ENCODE data around the gene CCL3.
"Not testable (repeated sequence)": the region's sequence is repeated elsewhere in the genome, so short reads cannot be mapped to it uniquely, and the experiment has no call there.

CCL3 gene

DNA sequence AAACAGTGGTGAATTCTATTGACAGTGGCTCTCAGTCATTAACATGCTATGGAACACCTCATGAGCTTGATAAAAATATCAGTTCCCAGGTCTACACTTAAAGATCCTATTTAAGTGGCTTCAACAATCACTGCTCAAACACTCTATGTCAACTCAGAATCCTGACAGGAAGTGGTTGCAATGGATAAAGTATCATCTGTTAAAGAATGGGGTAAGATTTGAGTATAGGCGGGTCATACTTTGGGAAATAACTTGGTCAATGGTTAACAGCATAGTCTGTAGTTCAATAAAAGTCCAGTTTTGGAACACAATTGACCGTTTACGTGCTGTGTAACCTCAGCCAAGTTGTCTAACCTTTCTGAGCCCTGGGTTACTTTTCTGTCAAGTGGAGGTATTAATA, 2.5 kb downstream of the CCL3 start:
- H3K36me3 Mint-ChIP-seq, H3K4me3 Mint-ChIP-seq, H3K4me1 Mint-ChIP-seq, H3K27ac Mint-ChIP-seq, DNase-seq, H3K9me3 Mint-ChIP-seq: not testable (repeated sequence)
- CTCF ChIA-PET, result interaction anchor here (1.5 kb wide), 1 partner anchor 15 kb away, joined by 4 read pairs; no protein-coding TSS in a partner anchor
- peaks cover 37% of the 10 kb centered on the region for H3K27me3 Mint-ChIP-seq

GRCh38 chr17:36086791-36087190, 3.2 kb downstream of the CCL3 start:
- CTCF ChIA-PET, result interaction anchor here (1.0 to 1.5 kb wide), 2 partner anchors 14 to 117 kb away, joined by 3 to 4 read pairs; no protein-coding TSS in a partner anchor
- H3K4me3 Mint-ChIP-seq, result no peak overlapping the region
- peaks cover 11% of the 10 kb centered on the region for H3K4me1 Mint-ChIP-seq
- no peaks in the 10 kb centered on the region for H3K36me3 Mint-ChIP-seq
- H3K27ac Mint-ChIP-seq, result no peak overlapping the region
- peaks cover 36% of the 10 kb centered on the region for H3K27me3 Mint-ChIP-seq
- DNase-seq, result no peak
- no peaks in the 10 kb centered on the region for H3K9me3 Mint-ChIP-seq

- CTCF ChIA-PET, result interaction anchor here (1.0 to 1.5 kb wide), 2 partner anchors 13 to 116 kb away, joined by 3 to 4 read pairs; no protein-coding TSS in a partner anchor
- Mint-ChIP-seq H3K27ac (no peak overlapping the region), H3K9me3 (no peaks in the 10 kb centered on the region), H3K27me3 (peaks cover 37% of the 10 kb centered on the region), H3K4me1 (peaks cover 11% of the 10 kb centered on the region), H3K36me3 (no peaks in the 10 kb centered on the region), H3K4me3 (no peak overlapping the region)
- DNase-seq, result no peak
Measured at GRCh38 chr17:36085765-36086164, 4.2 kb downstream of the CCL3 start.

- Mint-ChIP-seq H3K4me1 (peaks cover 11% of the 10 kb centered on the region), H3K27me3 (peaks cover 18% of the 10 kb centered on the region)
- H3K27ac Mint-ChIP-seq, H3K36me3 Mint-ChIP-seq, DNase-seq, H3K4me3 Mint-ChIP-seq, H3K9me3 Mint-ChIP-seq: not testable (repeated sequence)
- CTCF ChIA-PET, result interaction anchor here (1.6 kb wide), 1 partner anchor 11 kb away, joined by 4 read pairs; no protein-coding TSS in a partner anchor
Measured at GRCh38 chr17:36083691-36084090, 6.3 kb downstream of the CCL3 start.

DNA sequence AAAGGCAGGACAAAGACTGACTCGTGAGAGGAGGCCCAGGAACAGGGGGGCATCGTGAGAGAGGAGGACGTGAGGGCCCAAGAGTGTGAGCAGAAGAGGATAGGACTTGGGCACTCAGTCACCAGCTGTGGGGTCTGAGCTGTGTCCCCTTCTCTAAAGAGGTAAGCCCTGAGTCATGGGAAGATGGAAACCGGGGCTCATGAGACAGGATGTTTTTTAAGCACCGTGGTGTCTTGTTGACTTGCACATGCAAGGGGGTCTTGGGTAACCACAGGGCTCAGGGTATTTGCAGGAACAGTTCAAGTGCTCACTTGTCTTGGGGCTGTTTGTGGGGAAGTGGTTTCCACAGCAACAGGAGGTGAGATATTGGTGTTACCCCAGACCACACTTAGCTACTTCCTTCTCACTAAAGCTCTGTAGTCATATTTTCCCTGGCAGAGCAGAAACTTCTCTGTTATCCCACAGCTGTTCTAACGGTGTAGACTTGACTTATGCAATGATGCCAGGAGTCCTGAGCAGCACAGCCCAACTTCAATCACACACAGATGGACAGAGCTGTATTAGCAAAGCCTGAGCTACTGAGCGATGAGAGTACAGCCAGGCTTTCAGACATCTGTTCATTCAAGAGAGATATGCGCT, 7.3 kb downstream of the CCL3 start:
- CTCF ChIA-PET, result interaction anchor here (0.7 to 1.6 kb wide), 2 partner anchors 10 to 206 kb away, joined by 3 to 4 read pairs; no protein-coding TSS in a partner anchor
- H3K9me3 Mint-ChIP-seq, H3K27ac Mint-ChIP-seq, H3K36me3 Mint-ChIP-seq, H3K4me3 Mint-ChIP-seq: not testable (repeated sequence)
- Mint-ChIP-seq H3K4me1 (peaks cover 11% of the 10 kb centered on the region), H3K27me3 (peaks cover 14% of the 10 kb centered on the region)
- DNase-seq, result peak; percentile 34

DNA sequence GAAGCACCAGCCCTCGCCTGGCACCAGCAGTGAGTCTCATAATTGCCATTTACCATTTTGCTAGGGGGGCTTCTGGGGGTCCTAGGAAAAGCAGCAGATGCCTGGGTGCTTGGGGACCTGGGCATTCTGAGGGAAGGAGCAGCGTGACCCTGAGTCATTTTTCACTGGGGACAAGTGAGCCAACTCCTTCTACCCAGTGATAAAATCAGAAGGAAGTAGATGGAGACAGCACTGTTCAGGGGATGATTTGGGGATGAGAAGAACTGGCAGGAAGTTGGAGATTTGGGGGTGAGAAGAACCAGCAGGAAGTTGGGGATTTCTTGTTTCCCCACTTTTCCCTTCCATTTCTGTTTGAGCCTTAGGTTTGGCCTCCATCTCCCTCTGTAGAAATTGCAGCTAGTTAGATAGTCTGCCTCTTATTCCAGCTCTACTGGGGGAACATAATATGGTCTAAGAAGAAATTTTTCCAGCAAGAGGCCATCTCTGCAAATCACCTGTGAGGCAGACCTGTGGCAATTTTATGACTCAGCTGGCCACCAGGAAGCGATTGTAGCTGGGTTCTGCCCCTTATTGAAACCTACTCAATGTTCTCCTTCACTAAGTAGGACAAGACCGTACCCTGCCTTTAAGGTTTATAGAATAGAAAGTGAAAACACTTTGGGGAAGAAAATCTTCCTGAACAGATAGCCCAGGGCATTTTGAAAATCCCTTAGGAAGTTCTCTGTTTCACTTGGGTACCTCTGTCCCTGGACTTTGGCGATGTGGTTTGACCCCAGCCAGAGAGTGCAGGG, 8.1 kb downstream of the CCL3 start:
- not testable (repeated sequence) for H3K4me3 Mint-ChIP-seq, H3K27ac Mint-ChIP-seq, DNase-seq, H3K9me3 Mint-ChIP-seq, H3K36me3 Mint-ChIP-seq
- Mint-ChIP-seq H3K27me3 (peaks cover 15% of the 10 kb centered on the region), H3K4me1 (peaks cover 11% of the 10 kb centered on the region)
- CTCF ChIA-PET, result interaction anchor here (0.8 to 1.6 kb wide), 3 partner anchors 9 to 63 kb away, joined by 3 to 4 read pairs (median 4); no protein-coding TSS in a partner anchor

DNA sequence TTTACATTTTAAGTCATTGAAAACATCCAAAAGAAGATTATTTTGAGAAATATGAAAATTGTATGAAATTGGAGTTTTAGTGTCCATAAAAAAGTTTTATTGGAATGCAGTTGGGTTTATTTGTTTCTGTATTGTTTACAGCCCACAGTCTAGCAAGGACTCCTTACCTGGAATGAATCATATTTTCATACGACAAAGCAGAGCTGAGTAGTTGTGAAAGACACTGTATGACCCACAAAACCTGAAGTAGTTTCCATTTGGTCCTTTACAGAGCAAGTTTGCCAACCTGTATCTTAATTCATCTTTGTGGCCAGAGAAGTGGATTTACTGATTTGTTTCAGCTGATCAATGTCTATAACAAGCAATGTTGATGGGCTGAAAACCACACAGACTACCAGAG, 15.6 kb downstream of the CCL3 start:
- no peak overlapping the region for H3K4me3 Mint-ChIP-seq

GRCh38 chr17:36072431-36073121, 17.4 kb downstream of the CCL3 start:
- H3K36me3 Mint-ChIP-seq, result no peaks in the 10 kb centered on the region
- H3K4me3 Mint-ChIP-seq, result no peak overlapping the region
- CTCF ChIA-PET, result interaction anchor here (0.7 to 2.7 kb wide), 17 partner anchors 9 to 504 kb away, joined by 3 to 13 read pairs (median 4); partner anchors contain the start of gene CCL18
- H3K27me3 Mint-ChIP-seq, result peaks cover 31% of the 10 kb centered on the region
- H3K27ac Mint-ChIP-seq, result no peak overlapping the region
- no peaks in the 10 kb centered on the region for H3K4me1 Mint-ChIP-seq
- H3K9me3 Mint-ChIP-seq, result no peaks in the 10 kb centered on the region
- peak; percentile 61 for DNase-seq

More for the DNA sequence above, 15.6 kb downstream of the CCL3 start:
- DNase-seq, result no peak
- Mint-ChIP-seq H3K9me3 (no peaks in the 10 kb centered on the region), H3K27ac (no peak overlapping the region), H3K4me1 (no peaks in the 10 kb centered on the region), H3K36me3 (no peaks in the 10 kb centered on the region), H3K27me3 (peaks cover 34% of the 10 kb centered on the region)
- CTCF ChIA-PET, result interaction anchor here (0.7 to 2.7 kb wide), 6 partner anchors 43 to 226 kb away, joined by 3 to 13 read pairs (median 4); no protein-coding TSS in a partner anchor

DNA sequence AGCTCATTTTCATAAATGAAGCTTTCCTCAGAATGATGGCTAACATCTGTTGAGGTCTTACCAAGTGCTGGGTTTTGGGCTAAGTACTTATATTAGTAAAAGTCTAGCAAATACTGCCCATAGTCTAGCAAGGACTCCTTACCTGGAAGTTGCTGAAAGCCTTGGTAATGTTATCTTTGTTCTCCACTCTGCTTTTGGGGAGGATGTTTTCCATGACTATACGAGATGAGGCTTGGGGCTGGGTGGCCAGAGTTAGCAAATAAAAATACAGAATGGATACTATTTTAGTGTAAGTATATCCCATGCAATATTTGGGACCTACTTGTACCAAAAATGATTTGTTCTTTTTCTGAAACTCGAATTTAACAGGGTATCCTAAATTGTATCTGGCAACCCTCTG, 18.2 kb downstream of the CCL3 start:
- no peaks in the 10 kb centered on the region for H3K9me3 Mint-ChIP-seq
- no peak overlapping the region for H3K4me3 Mint-ChIP-seq
- CTCF ChIA-PET, result interaction anchor here (0.6 to 2.7 kb wide), 5 partner anchors 21 to 102 kb away, joined by 3 to 13 read pairs (median 4); no protein-coding TSS in a partner anchor
- H3K27ac Mint-ChIP-seq, result no peak overlapping the region
- H3K27me3 Mint-ChIP-seq, result peaks cover 29% of the 10 kb centered on the region
- no peaks in the 10 kb centered on the region for H3K4me1 Mint-ChIP-seq
- no peak for DNase-seq
- H3K36me3 Mint-ChIP-seq, result no peaks in the 10 kb centered on the region

DNA sequence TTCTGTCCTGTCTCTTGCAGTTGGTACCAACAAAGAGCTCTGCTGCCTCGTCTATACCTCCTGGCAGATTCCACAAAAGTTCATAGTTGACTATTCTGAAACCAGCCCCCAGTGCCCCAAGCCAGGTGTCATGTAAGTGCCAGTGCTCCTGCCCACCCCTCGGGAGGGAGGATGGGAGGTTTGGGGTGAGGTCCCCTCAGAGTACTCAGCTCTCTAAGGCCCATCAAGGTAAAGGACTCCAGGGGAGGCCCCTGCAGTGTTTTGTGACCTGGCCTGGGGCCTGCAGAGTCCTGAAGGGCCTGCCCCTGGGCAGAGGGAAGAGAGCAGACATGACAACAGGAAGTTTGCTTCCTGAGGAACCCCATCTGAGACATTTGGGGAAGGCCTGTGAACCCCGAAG, 19.5 kb downstream of the CCL3 start:
- Mint-ChIP-seq H3K36me3 (no peaks in the 10 kb centered on the region), H3K27ac (no peak overlapping the region), H3K27me3 (peaks cover 30% of the 10 kb centered on the region), H3K4me3 (no peak overlapping the region), H3K9me3 (no peaks in the 10 kb centered on the region), H3K4me1 (no peaks in the 10 kb centered on the region)
- CTCF ChIA-PET, result interaction anchor here (1.2 kb wide), 1 partner anchor 75 kb away, joined by 3 read pairs; no protein-coding TSS in a partner anchor
- DNase-seq, result no peak

DNA sequence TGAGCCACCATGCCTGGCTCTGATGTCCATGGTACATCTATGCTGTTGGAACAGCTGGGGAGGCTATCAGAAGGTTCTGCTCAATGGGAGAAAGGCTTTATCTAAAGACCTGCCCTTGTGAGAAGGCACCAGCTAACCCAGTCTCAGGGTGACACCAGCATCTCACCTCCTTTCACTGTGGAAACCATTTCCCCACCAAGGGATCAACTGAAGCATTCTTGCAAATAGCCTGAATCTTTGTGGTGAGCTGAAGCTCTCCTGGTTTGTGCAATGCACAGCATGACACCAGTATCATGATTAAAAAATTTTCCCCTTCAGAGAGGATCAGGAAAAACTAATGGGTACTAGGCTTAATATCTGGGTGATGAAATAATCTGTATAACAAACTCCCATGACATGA, 20.8 kb downstream of the CCL3 start:
- Mint-ChIP-seq H3K27ac (no peak overlapping the region), H3K4me3 (no peak overlapping the region), H3K9me3 (no peaks in the 10 kb centered on the region), H3K36me3 (no peaks in the 10 kb centered on the region), H3K4me1 (no peaks in the 10 kb centered on the region), H3K27me3 (peaks cover 33% of the 10 kb centered on the region)
- no peak for DNase-seq
- CTCF ChIA-PET, result interaction anchor here (1.4 kb wide), 1 partner anchor 93 kb away, joined by 4 read pairs; no protein-coding TSS in a partner anchor

GRCh38 chr17:36068524-36068923, 21.4 kb downstream of the CCL3 start:
- H3K27me3 Mint-ChIP-seq, result peaks cover 36% of the 10 kb centered on the region
- H3K4me3 Mint-ChIP-seq, result no peak overlapping the region
- H3K27ac Mint-ChIP-seq, result no peak overlapping the region
- no peaks in the 10 kb centered on the region for H3K36me3 Mint-ChIP-seq
- CTCF ChIA-PET, result interaction anchor here (1.4 kb wide), 1 partner anchor 93 kb away, joined by 4 read pairs; no protein-coding TSS in a partner anchor
- DNase-seq, result no peak
- no peaks in the 10 kb centered on the region for H3K4me1 Mint-ChIP-seq
- no peaks in the 10 kb centered on the region for H3K9me3 Mint-ChIP-seq

GRCh38 chr17:36066365-36066985, 23.5 kb downstream of the CCL3 start:
- H3K4me1 Mint-ChIP-seq, result no peaks in the 10 kb centered on the region
- no peak overlapping the region for H3K4me3 Mint-ChIP-seq
- H3K9me3 Mint-ChIP-seq, result no peaks in the 10 kb centered on the region
- H3K36me3 Mint-ChIP-seq, result no peaks in the 10 kb centered on the region
- CTCF ChIA-PET, result no interaction called here
- no peak overlapping the region for H3K27ac Mint-ChIP-seq
- peaks cover 33% of the 10 kb centered on the region for H3K27me3 Mint-ChIP-seq
- no peak for DNase-seq
